ENCODE results near the gene FBXL5.

Gene FBXL5

DNA sequence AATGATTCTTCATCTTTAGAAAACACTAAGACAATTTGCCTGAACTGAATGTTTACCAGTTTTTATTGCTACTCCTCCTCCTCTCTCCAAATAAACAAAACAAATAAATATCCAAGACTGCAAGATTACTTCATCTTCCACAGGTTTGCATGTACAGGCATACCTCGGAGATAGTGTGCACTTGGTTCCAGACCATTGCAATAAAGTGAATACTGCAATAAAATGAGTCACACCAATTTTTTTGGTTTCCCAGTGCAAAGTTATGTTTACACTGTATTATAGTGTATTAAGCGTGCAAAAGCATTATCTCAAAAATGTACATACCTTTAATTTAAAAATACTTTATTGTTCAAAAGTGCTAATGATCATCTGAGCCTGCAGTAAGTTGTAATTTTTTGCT lies 53.3 kb downstream of the FBXL5 start:
- H3K36me3 ChIP-seq (ENCODE audit: low read length) = no peaks in the 10 kb centered on the region; the same call in 1 of the 2 replicates
- H3K79me2 ChIP-seq (ENCODE audit: insufficient read depth, low read length) = no peaks in the 10 kb centered on the region
- H2AFZ ChIP-seq (ENCODE audit: low read depth, low read length, severe bottlenecking) = no peak overlapping the region
- H3K9me2 ChIP-seq (replicated peaks; ENCODE audit: insufficient read depth, low read length) = no peaks in the 10 kb centered on the region
- no peaks in the 10 kb centered on the region for H3F3A ChIP-seq (ENCODE audit: insufficient read depth)
- no peaks in the 10 kb centered on the region for H3K9me3 ChIP-seq (ENCODE audit: insufficient read depth, low read length)
- H3K4me3 ChIP-seq (ENCODE audit: insufficient read depth, low read length, poor library complexity, severe bottlenecking) = no peak overlapping the region
- H3K4me2 ChIP-seq (ENCODE audit: low read depth, low read length, poor library complexity, severe bottlenecking) = no peak overlapping the region
- no peak for TF ChIP-seq EZH2phosphoT487 (conservative IDR thresholded peaks at IDR 0.05; ENCODE audit: low read length)
- TF ChIP-seq, protein P1, sequence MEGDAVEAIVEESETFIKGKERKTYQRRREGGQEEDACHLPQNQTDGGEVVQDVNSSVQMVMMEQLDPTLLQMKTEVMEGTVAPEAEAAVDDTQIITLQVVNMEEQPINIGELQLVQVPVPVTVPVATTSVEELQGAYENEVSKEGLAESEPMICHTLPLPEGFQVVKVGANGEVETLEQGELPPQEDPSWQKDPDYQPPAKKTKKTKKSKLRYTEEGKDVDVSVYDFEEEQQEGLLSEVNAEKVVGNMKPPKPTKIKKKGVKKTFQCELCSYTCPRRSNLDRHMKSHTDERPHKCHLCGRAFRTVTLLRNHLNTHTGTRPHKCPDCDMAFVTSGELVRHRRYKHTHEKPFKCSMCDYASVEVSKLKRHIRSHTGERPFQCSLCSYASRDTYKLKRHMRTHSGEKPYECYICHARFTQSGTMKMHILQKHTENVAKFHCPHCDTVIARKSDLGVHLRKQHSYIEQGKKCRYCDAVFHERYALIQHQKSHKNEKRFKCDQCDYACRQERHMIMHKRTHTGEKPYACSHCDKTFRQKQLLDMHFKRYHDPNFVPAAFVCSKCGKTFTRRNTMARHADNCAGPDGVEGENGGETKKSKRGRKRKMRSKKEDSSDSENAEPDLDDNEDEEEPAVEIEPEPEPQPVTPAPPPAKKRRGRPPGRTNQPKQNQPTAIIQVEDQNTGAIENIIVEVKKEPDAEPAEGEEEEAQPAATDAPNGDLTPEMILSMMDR (IDR thresholded peaks at IDR 0.05; ENCODE audit: insufficient read depth, low read length, poor library complexity, severe bottlenecking) = no peak
- H3K9ac ChIP-seq (ENCODE audit: low read length) = no peak overlapping the region
- H4K20me1 ChIP-seq (ENCODE audit: low read depth, low read length) = no peaks in the 10 kb centered on the region
- no peak overlapping the region for H3K27ac ChIP-seq (ENCODE audit: low read depth, low read length)
- H3K27me3 ChIP-seq (ENCODE audit: low read length) = no peaks in the 10 kb centered on the region

DNA sequence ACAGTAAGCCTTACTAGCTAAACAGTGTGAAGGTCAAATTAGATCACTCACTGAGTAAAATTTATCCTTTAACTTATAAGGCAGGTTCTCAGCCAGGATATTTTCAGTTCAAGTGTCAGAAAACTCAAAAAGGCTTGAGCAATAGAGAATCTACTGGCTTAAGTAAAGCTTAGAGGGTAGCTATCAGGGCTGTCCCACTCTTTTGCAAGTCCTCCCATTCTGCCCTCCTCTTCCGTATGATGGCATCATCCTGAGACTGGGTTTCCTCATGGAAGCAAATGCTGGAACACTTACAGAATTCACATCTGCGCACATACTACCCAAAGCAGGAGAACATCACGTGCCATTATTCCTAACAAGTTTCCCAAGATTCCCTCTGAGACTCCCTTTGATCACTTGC lies 55.0 kb downstream of the FBXL5 start:
- Histone ChIP-seq H3K9me3 (ENCODE audit: insufficient read depth, low read length) (no peaks in the 10 kb centered on the region), H3F3A (ENCODE audit: insufficient read depth) (no peaks in the 10 kb centered on the region), H3K36me3 (ENCODE audit: low read length) (no peaks in the 10 kb centered on the region; the same call in 1 of the 2 replicates), H3K27me3 (ENCODE audit: low read length) (no peaks in the 10 kb centered on the region), H2AFZ (ENCODE audit: low read depth, low read length, severe bottlenecking) (no peak overlapping the region), H3K4me2 (ENCODE audit: low read depth, low read length, poor library complexity, severe bottlenecking) (no peak overlapping the region), H4K20me1 (ENCODE audit: low read depth, low read length) (no peaks in the 10 kb centered on the region), H3K9me2 (replicated peaks; ENCODE audit: insufficient read depth, low read length) (no peaks in the 10 kb centered on the region), H3K9ac (ENCODE audit: low read length) (no peak overlapping the region), H3K27ac (ENCODE audit: low read depth, low read length) (no peak overlapping the region), H3K79me2 (ENCODE audit: insufficient read depth, low read length) (no peaks in the 10 kb centered on the region), H3K4me3 (ENCODE audit: insufficient read depth, low read length, poor library complexity, severe bottlenecking) (no peak overlapping the region)
- TF ChIP-seq, protein P1 (IDR thresholded peaks at IDR 0.05; ENCODE audit: insufficient read depth, low read length, poor library complexity, severe bottlenecking) = no peak
- no peak for TF ChIP-seq EZH2phosphoT487 (conservative IDR thresholded peaks at IDR 0.05; ENCODE audit: low read length)

- Histone ChIP-seq H3K27me3 (ENCODE audit: low read length) (no peaks in the 10 kb centered on the region), H4K20me1 (ENCODE audit: low read depth, low read length) (no peaks in the 10 kb centered on the region), H3K27ac (ENCODE audit: low read depth, low read length) (no peak overlapping the region), H3K9me2 (replicated peaks; ENCODE audit: insufficient read depth, low read length) (no peaks in the 10 kb centered on the region), H3K79me2 (ENCODE audit: insufficient read depth, low read length) (no peaks in the 10 kb centered on the region), H3K4me3 (ENCODE audit: insufficient read depth, low read length, poor library complexity, severe bottlenecking) (no peak overlapping the region), H3F3A (ENCODE audit: insufficient read depth) (no peaks in the 10 kb centered on the region), H2AFZ (ENCODE audit: low read depth, low read length, severe bottlenecking) (no peak overlapping the region), H3K4me2 (ENCODE audit: low read depth, low read length, poor library complexity, severe bottlenecking) (no peak overlapping the region), H3K36me3 (ENCODE audit: low read length) (no peaks in the 10 kb centered on the region), H3K9me3 (ENCODE audit: insufficient read depth, low read length) (no peaks in the 10 kb centered on the region), H3K9ac (ENCODE audit: low read length) (no peak overlapping the region)
- TF ChIP-seq, protein P1 (IDR thresholded peaks at IDR 0.05; ENCODE audit: insufficient read depth, low read length, poor library complexity, severe bottlenecking) = no peak
- TF ChIP-seq EZH2phosphoT487 (conservative IDR thresholded peaks at IDR 0.05; ENCODE audit: low read length) = no peak
Measured at GRCh38 chr4:15598644-15599043, 56.5 kb downstream of the FBXL5 start.
